Raji (cell line): ENCODE measurements around the gene SLC43A1.

ENCODE experiments used
- POLR2A ChIP-seq: IDR thresholded peaks from 2 replicates; pipeline ENCODE4 v1.6.1; 2011; ENCODE audit warnings: low read depth, low read length, control low read depth; ENCODE audit not compliant: insufficient read depth

The SLC43A1 gene

GRCh38 chr11:57461841-57462489 lies 53.5 kb downstream of the SLC43A1 start:
- TF ChIP-seq POLR2A: no peak

- no peak for TF ChIP-seq POLR2A
Observed at GRCh38 chr11:57460758-57461749, 54.4 kb downstream of the SLC43A1 start.

GRCh38 chr11:57460022-57460757 lies 55.3 kb downstream of the SLC43A1 start, which contains the start of gene RTN4RL2:
RTN4RL2 (plus strand) TSS chr11:57460528; CDS start chr11:57460866, 338 bp downstream.
- TF ChIP-seq POLR2A: no peak

- TF ChIP-seq POLR2A: no peak
Observed at GRCh38 chr11:57459164-57460021, 56.1 kb downstream of the SLC43A1 start.

GRCh38 chr11:57458410-57459163 lies 56.9 kb downstream of the SLC43A1 start:
- no peak for TF ChIP-seq POLR2A

GRCh38 chr11:57458060-57458409 lies 57.5 kb downstream of the SLC43A1 start:
- TF ChIP-seq POLR2A: no peak

GRCh38 chr11:57457643-57458023 lies 57.9 kb downstream of the SLC43A1 start:
- no peak for TF ChIP-seq POLR2A

- TF ChIP-seq POLR2A: no peak
Observed at GRCh38 chr11:57456960-57457642, 58.4 kb downstream of the SLC43A1 start.

- TF ChIP-seq POLR2A: no peak
Observed at GRCh38 chr11:57453543-57454177, 61.8 kb downstream of the SLC43A1 start.

GRCh38 chr11:57446055-57446454 lies 69.4 kb downstream of the SLC43A1 start:
- TF ChIP-seq POLR2A: no peak

- no peak for TF ChIP-seq POLR2A
Observed at GRCh38 chr11:57444362-57445121, 71.0 kb downstream of the SLC43A1 start.
